ENCODE measurements around the gene NR2C1. TPM values are rescaled to one million over a fixed set of nuclear protein-coding genes. Genes with fewer than 3 reads are reported as not detected.

The NR2C1 gene
- total and polyA plus RNA-seq, 10 of the 15 experiments (the other 5 are each of a cell fraction or from before 2014, with no cell fraction given): 8.8 to 38.1 (median 31.3) TPM

DNA sequence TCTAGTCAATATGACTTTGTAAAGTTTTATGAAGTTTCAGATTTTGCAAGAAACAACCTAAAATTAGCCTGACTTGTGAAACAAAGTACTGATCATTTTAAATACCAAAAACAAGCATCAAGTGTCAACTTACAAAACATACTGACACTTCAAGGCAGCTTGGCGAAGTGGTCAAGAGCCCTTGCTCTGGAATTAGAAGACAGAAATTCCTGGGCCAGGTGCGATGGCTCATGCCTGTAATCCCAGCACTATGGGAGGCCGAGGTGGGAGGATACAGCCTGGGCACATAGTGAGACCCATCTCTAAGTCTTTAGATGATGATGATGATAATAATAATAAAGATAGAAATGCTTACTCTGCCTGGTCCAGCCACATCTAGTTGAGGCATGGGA is 45.4 kb upstream of the NR2C1 start:
- no TSS peak for BruUV-seq (replicated peaks)
- no peaks in the 10 kb centered on the region for H3K36me3 ChIP-seq (ENCODE audit: control insufficient read depth in 2 of 2, insufficient read depth in 2 of 2, low read length in 1 of 2)
- 83% methylated on average over 3 of the region's 3 CpGs for WGBS (ENCODE audit: insufficient coverage, insufficient replicate concordance, low lambda C conversion rate, missing lambda C conversion rate)
- intact Hi-C loops (cut with micrococcal nuclease; ENCODE audit: unreplicated experiment): no loop called here
- SMC1A ChIA-PET (ENCODE audit: uncharacterized antibody, unreplicated experiment): interaction anchor here (1.7 kb wide), 1 partner anchor 98 kb away, joined by 5 read pairs; the partner anchor contains the start of gene FGD6
- no peak overlapping the region for H3K27ac ChIP-seq (ENCODE audit: control insufficient read depth, insufficient read depth)
- CTCF ChIA-PET: interaction anchor here (3.9 to 8.1 kb wide), 2 partner anchors 97 to 416 kb away, joined by 46 to 120 read pairs; partner anchors contain the start of genes FGD6 and VEZT
- no peak for ATAC-seq
- POLR2A ChIA-PET: interaction anchor here (0.6 kb wide), 1 partner anchor 68 kb away, joined by 3 read pairs; no protein-coding TSS in a partner anchor
- no peak for FAIRE-seq
- RAD21 ChIA-PET (ENCODE audit: unreplicated experiment): interaction anchor here (4.8 kb wide), 1 partner anchor 416 kb away, joined by 64 read pairs; no protein-coding TSS in a partner anchor
- no peaks in the 10 kb centered on the region for H3K9me3 ChIP-seq (replicated peaks; ENCODE audit: control insufficient read depth, insufficient read depth, low read length)
- H2AFZ ChIP-seq (ENCODE audit: control insufficient read depth, low read depth, low read length): no peak overlapping the region
- no peak overlapping the region for H3K9ac ChIP-seq (ENCODE audit: control insufficient read depth, insufficient read depth, low read length)
- H3K27me3 ChIP-seq (replicated peaks in 1 of 2; ENCODE audit: control insufficient read depth in 2 of 2, insufficient read depth in 2 of 2, low read length in 1 of 2): no peaks in the 10 kb centered on the region
- peaks cover 4% of the 10 kb centered on the region for H3K4me1 ChIP-seq (ENCODE audit: control insufficient read depth, insufficient read depth, low read length)
- no peak overlapping the region for H3K4me2 ChIP-seq (ENCODE audit: control insufficient read depth, insufficient read depth)
- TF ChIP-seq POLR2A (IDR thresholded peaks at IDR 0.05; ENCODE audit: low read depth, low read length) (no peak), PAX5 (IDR thresholded peaks at IDR 0.05; ENCODE audit: borderline replicate concordance, low read depth, low read length) (no peak), POU2F2 (IDR thresholded peaks at IDR 0.05; ENCODE audit: borderline replicate concordance, low read depth, low read length) (no peak), ZNF274 (IDR thresholded peaks at IDR 0.05; ENCODE audit: insufficient read depth, insufficient read length) (no peak), ZNF622 (IDR thresholded peaks at IDR 0.05) (no peak)
- TF ChIP-seq, protein P1, sequence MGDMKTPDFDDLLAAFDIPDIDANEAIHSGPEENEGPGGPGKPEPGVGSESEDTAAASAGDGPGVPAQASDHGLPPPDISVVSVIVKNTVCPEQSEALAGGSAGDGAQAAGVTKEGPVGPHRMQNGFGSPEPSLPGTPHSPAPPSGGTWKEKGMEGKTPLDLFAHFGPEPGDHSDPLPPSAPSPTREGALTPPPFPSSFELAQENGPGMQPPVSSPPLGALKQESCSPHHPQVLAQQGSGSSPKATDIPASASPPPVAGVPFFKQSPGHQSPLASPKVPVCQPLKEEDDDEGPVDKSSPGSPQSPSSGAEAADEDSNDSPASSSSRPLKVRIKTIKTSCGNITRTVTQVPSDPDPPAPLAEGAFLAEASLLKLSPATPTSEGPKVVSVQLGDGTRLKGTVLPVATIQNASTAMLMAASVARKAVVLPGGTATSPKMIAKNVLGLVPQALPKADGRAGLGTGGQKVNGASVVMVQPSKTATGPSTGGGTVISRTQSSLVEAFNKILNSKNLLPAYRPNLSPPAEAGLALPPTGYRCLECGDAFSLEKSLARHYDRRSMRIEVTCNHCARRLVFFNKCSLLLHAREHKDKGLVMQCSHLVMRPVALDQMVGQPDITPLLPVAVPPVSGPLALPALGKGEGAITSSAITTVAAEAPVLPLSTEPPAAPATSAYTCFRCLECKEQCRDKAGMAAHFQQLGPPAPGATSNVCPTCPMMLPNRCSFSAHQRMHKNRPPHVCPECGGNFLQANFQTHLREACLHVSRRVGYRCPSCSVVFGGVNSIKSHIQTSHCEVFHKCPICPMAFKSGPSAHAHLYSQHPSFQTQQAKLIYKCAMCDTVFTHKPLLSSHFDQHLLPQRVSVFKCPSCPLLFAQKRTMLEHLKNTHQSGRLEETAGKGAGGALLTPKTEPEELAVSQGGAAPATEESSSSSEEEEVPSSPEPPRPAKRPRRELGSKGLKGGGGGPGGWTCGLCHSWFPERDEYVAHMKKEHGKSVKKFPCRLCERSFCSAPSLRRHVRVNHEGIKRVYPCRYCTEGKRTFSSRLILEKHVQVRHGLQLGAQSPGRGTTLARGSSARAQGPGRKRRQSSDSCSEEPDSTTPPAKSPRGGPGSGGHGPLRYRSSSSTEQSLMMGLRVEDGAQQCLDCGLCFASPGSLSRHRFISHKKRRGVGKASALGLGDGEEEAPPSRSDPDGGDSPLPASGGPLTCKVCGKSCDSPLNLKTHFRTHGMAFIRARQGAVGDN (IDR thresholded peaks at IDR 0.05): no peak
- no peaks in the 10 kb centered on the region for H3K79me2 ChIP-seq (ENCODE audit: control insufficient read depth, insufficient read depth, low read length)
- no peak overlapping the region for H3K4me3 ChIP-seq
- no peak for DNase-seq (ENCODE audit: low read depth, low spot score)
- H4K20me1 ChIP-seq (ENCODE audit: control insufficient read depth, insufficient read depth): no peaks in the 10 kb centered on the region
- in situ Hi-C loops (cut with MboI): loop anchor here (5.0 kb wide), 1 partner anchor 419 kb away; no protein-coding TSS in a partner anchor

All from GM12878 (cell line).